Fibroblast of skin of back (primary cell): ENCODE results near the gene PSMD5. TPM values are rescaled to one million over a fixed set of nuclear protein-coding genes. Genes with fewer than 3 reads are reported as not detected.

ENCODE experiments used
- DNase-seq: peaks from one replicate; pipeline ENCODE4 v3.0.0-alpha.2; 2013
- polyA plus RNA-seq, 2 experiments: library from polyadenylated mRNA; unstranded; fragments of 120-200 nt; gene quantifications; one replicate each; pipeline ENCODE4 v1.2.1, GENCODE V29; 2013; ENCODE audit not compliant: insufficient read length in 2 of 2

Gene PSMD5
- 29.0 TPM for polyA plus RNA-seq (2013, experiment 1 of 2; ENCODE audit: insufficient read length)
- polyA plus RNA-seq (2013, experiment 2 of 2; ENCODE audit: insufficient read length), result 21.9 TPM

GRCh38 chr9:120842685-120843485 lies at the start of gene PSMD5:
PSMD5 (minus strand) TSS chr9:120842922; CDS start chr9:120842909, 13 bp downstream.
- peak; percentile 100 for DNase-seq

- no peak for DNase-seq
These were observed 49.4 kb upstream of the PSMD5 start for GRCh38 chr9:120891884-120892747.

- no peak for DNase-seq
These were observed 48.6 kb upstream of the PSMD5 start for GRCh38 chr9:120891245-120891883.

DNA sequence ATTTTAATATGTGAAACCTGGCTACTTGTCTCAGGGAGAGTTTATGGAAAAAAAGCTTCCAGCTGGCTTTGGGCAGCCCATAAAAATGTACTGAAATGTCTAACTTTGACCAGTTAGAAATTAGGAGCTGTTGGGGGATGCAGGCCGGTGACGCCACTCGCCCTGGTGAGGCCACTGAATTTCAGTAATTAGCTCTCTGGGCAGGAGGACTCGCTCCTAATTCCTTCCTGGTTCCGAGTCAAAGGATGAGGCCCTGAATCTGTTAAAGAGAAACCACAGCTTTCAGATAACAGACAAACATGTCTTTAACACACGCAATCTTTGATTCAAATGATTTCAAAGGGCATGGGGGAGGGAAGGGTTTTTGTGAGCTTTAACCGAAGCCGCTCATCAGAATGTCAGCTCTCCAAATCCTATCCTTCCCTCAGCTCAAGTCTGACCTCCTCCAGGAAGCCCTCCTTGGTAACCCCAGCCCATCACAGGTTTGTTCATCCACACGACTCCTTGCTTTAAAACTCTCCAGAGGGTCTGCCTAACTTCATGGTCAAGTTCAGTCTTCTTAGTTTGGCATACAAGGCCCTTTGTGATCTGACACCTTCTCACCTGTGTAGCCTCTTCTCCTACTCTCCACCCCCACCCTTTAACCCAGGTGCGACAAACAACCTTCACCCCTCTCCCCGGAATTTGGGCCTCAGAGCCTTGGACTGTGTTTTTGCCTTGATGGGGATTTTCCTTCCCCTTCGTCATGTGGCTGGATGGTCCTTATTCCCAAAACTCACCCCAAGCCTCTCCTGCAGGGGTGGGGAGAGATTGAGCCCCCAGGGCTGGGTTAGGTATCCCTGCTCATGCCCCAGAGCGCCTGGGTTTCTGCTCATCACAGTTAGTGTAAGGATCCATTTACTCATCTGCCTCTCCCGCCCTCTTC lies 47.9 kb upstream of the PSMD5 start:
- DNase-seq, result no peak

DNA sequence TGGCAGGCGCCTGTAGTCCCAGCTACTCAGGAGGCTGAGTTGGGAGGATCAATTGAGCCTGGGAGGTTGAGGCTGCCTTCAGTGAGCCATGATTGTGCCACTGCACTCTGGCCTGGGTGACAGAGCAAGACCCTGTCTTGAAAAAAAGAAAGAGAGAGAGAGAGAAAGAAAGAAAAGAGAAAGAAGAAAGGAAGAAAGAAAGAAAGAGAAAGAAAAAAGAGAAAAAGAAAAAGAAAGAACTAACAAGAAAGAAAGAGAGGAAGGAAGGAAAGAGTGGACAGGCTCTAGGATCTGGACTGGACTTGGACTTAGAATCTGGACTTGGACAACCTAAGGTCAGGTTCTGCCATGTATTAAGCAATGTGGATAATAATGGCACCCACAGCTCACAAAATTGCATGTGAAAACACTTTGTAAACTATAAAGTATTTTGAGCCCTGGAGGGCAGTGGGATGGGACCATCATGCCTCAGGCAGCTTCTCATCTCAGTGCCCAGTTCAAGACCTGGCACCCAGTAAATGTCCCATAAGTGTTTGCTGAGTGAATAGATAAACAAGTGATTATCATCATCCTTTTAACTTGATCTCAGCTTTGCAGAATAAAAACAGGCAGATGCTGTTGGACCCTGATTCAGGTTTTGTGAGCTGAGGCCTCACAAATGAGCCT lies 47.0 kb upstream of the PSMD5 start:
- no peak for DNase-seq

DNA sequence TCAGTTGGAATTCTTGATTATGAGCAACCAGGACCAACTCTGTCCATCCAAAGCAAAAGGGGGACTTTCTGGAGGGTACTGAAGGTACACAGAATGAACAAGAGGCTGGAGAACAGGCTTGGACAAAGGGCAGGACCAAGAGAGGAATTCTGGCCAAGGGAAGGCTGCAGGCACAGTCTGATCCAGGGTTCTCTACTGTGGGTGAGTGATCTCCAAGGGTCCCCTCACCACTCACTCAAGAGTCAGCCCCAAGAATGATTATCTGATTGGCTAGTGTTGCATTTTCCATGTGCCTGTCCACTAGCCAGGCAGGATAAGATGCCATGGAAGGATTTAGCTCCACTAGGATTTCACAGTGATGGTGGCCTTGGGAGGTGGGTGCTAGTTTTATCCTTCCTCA lies 45.9 kb upstream of the PSMD5 start:
- no peak for DNase-seq

DNA sequence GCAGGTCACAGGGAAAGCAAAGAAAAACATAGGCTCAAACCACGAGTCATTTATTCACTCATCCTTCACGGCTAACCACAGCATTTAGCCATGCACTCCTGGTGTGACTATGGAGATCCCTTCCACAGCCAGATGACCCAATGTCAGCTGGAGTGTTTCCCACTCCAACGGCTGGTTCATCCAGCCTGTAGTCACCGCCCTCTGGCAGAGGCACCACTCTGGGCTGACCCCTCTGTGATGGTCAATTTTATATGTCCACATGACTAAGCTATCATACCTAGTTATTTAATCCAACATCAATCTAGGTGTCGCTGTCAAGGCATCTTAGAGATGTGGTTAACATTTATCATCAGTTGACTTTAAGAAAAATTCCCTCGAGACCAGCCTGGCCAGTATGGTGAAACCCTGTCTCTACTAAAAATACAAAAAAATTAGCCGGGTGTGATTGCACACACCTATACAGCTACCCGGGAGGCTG lies 43.8 kb upstream of the PSMD5 start:
- DNase-seq, result peak; percentile 41

DNA sequence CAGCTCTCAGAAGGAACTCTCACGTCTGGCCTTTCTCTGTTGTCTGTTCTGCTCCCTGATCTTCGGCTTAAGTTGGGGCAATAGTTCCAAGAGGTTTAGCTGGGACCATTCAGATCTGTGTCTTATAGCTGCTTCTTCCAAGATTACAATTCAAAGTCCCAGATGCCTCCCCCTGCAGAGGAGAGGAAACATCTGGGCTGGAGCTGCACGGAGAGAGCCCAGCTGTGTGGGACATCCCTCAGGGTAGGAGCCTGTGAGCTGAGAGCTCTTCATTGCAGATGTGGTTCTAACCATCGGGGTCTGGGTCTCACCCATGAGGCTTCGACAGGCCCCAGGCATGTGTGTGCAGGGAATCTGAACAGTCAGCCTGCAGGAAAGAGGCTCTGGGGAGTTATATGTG lies 43.2 kb upstream of the PSMD5 start:
- no peak for DNase-seq

- no peak for DNase-seq
These were observed 42.7 kb upstream of the PSMD5 start for GRCh38 chr9:120885457-120885856.

DNA sequence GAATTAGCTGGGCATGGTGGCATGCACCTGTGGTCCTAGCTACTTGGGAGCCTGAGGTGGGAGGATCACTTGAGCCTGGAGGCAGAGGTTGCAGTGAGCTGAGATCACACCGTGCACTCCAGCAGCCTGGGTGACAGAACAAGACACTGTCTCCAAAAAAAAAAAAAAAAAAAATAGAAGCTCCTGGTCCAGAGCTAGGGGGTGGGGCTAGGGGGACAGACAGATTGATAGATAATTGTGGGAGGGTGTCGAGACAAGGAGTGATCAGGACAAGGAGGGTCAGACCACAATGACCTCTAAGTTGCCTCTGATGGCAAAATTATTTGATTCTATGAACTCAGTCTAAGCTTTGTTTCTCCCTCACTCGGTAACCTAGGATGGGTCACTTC lies 40.9 kb upstream of the PSMD5 start:
- DNase-seq, result no peak

DNA sequence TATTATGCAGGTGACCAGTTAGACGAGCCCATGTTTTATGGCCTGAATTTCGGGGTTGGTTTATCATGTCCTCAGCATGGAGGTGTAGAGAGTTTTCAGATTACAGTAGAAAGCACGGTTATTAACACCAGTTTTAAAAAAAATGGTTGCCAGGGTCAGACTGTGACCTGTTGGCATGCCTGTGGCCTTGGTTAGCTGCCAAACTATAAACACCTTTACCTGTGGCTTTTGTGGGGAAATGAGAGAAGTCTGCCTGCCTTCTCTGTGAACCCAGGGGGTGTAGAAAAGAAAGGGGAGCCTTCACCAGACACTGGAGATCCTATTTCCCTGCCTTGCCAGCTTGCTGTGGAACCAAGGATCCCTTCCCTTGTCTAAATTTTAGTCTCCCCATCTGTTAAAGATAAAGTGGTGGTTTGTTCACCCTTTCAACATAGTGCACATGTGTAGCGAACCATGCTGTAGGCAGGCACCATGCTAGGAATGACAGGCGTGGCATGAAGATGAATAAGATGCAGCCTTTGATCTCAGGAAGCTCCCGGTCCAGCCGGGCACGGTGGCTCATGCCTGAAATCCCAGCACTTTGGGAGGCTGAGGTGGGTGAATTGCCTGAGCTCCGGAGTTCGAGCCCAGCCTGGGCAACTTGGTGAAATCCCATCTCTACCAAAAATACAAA lies 40.3 kb upstream of the PSMD5 start:
- no peak for DNase-seq

DNA sequence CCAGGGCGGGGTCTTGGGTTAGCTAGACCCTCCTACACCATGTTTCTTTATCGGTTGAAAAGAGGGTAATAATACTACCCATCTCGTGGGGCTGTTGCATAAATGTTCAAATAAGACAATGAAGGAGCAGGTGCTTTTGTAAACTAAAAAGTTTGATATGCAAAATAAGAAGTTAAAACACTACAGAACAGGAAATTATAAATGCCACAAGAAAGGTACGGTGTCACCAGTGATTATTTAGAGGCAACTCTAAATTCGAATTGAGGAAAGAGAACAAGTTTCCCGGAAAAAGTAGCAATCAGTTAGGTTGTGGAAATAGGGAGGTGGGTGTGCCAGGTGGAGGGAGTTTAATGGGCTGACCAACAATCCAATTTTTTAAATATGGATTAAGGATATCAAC lies 36.7 kb upstream of the PSMD5 start:
- DNase-seq, result no peak

- DNase-seq, result no peak
These were observed 35.7 kb upstream of the PSMD5 start for GRCh38 chr9:120878188-120879130.

DNA sequence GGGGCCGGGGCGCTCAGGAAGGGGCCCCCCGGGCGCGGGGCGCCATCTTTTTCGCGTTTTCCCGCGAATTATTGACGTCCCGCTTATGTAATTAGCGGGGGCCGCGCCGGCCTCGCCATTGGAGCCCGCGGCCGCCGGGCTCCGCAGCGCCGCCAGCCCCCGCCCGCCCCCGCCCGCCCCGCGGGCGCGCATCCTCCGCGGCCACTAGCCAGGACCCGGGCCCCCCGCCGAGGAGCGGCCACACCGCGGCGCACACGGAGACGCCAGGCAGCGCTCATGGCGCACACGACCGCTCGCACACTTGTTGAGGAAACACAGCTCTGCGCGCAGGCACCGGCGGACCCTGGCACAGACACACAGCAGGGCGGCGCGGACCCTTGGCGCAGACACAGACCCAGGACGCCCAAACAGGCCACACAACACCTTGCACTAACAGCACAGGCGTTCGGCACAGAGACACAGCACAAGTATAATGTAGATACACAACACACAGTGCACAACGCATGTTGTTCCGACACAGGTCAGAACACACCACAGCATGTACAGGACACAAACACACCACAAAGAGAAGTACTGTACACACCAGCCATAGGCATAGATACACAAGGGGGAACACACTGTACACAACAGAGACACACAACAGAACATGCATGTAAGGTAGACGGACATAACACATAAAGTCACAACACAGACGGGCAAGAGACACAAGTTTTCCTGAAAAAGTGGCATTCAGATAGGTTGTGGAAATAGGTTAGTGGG lies 34.7 kb upstream of the PSMD5 start:
- DNase-seq, result peak; percentile 73

- DNase-seq, result peak; percentile 52
These were observed 34.1 kb upstream of the PSMD5 start, which contains the start of gene PHF19 for GRCh38 chr9:120876842-120877240. PHF19 (minus strand) TSS chr9:120877188; CDS start chr9:120874741, 2,447 bp downstream.

- peak; percentile 95 for DNase-seq
These were observed 33.5 kb upstream of the PSMD5 start for GRCh38 chr9:120875954-120876841.

GRCh38 chr9:120875643-120875953 lies 32.9 kb upstream of the PSMD5 start:
- no peak for DNase-seq

DNA sequence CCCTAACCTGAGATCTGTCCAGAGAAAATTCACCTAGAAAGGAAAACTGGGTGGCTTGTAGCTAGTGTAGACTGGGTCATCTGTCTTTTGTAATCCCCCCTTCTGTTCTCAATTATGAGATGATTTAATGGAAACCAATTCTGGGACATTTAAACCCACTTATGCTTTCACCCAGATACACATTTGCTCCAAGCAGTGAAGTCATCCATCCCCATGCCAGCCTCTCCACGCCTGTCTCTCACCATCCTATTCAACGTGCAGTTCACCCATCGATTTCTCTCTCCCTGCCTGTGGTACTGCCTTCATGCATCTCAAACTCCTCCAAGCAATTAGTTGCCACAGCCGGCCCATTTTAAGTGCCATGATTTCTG lies 32.5 kb upstream of the PSMD5 start:
- DNase-seq, result no peak
